GM18951 (cell line): ENCODE results near the gene PARP3.
"Not testable (repeated sequence)": the region's sequence is repeated elsewhere in the genome, so short reads cannot be mapped to it uniquely, and the experiment has no call there.

Source experiments
- POLR2A ChIP-seq: IDR thresholded peaks from 4 replicates; pipeline ENCODE4 v1.6.1; 2011; ENCODE audit warnings: mild to moderate bottlenecking; ENCODE audit not compliant: insufficient read length, insufficient read depth; ENCODE audit errors: extremely low read depth
- in situ Hi-C: fragments of 300-500 bp; cut with MboI; formaldehyde crosslinking; loops from one replicate; pipeline ENCODE4 v1.12.0; 2022; ENCODE audit warnings: low sequenced_read_pairs, mixed read lengths, inconsistent platforms; ENCODE audit not compliant: unreplicated experiment

The PARP3 gene

GRCh38 chr3:51928438-51928837, 13.7 kb upstream of the PARP3 start:
- no peak for TF ChIP-seq POLR2A
- in situ Hi-C loops: no loop called here

GRCh38 chr3:51928981-51929380, 13.2 kb upstream of the PARP3 start:
- in situ Hi-C loops: not testable (repeated sequence)

GRCh38 chr3:51929420-51930003, 12.7 kb upstream of the PARP3 start:
- no peak for TF ChIP-seq POLR2A
- in situ Hi-C loops: no loop called here

- no peak for TF ChIP-seq POLR2A
- in situ Hi-C loops: no loop called here
Observed at GRCh38 chr3:51930439-51930838, 11.7 kb upstream of the PARP3 start.

GRCh38 chr3:51931756-51932155, 10.4 kb upstream of the PARP3 start:
- no peak for TF ChIP-seq POLR2A
- in situ Hi-C loops: no loop called here

GRCh38 chr3:51932471-51933370, 9.4 kb upstream of the PARP3 start:
- no peak for TF ChIP-seq POLR2A
- in situ Hi-C loops: no loop called here

- TF ChIP-seq POLR2A: no peak
- in situ Hi-C loops: no loop called here
Observed at GRCh38 chr3:51933471-51934138, 8.6 kb upstream of the PARP3 start.

GRCh38 chr3:51934139-51934850, 7.9 kb upstream of the PARP3 start:
- no peak for TF ChIP-seq POLR2A
- in situ Hi-C loops: no loop called here

- in situ Hi-C loops: no loop called here
- TF ChIP-seq POLR2A: no peak
Observed at GRCh38 chr3:51934991-51935885, 6.9 kb upstream of the PARP3 start.

- in situ Hi-C loops: no loop called here
- no peak for TF ChIP-seq POLR2A
Observed at GRCh38 chr3:51935886-51936755, 6.0 kb upstream of the PARP3 start.

GRCh38 chr3:51937014-51937413, 5.1 kb upstream of the PARP3 start:
- in situ Hi-C loops: no loop called here
- TF ChIP-seq POLR2A: no peak
